Left ventricle myocardium superior (tissue), 1 donor: ENCODE measurements around the gene MSH5. TPM values are rescaled to one million over a fixed set of nuclear protein-coding genes. Genes with fewer than 3 reads are reported as not detected.
"Not testable (repeated sequence)": the region's sequence is repeated elsewhere in the genome, so short reads cannot be mapped to it uniquely, and the experiment has no call there.

Experiments
- ATAC-seq: fragments of 200-7000 bp; cut with Tn5 transposase; one replicate; pipeline ENCODE4 v1.9.1; 2020; ENCODE audit warnings: mild to moderate bottlenecking, moderate library complexity
- DNase-seq: peaks from one replicate; pipeline ENCODE4 v3.0.0-alpha.2; 2020
- intact Hi-C: fragments of 100-400 bp; cut with micrococcal nuclease; formaldehyde crosslinking; loops from one replicate; pipeline ENCODE4 v1.11.0; 2022
- total RNA-seq: library from RNA; stranded (reverse); fragmentation: NEBNext Ultra II Directional; extraction: Animal tissue kit (Norgen Biotek cat#: 25700); gene quantifications from one replicate; pipeline ENCODE4 v1.2.1, GENCODE V29; 2021
- donor health status: DM: no; HTN: yes; CAD: no; lungs with severe emphysema.

MSH5 gene
- total RNA-seq, 1 donor from 2014 or later = 1.3 TPM

DNA sequence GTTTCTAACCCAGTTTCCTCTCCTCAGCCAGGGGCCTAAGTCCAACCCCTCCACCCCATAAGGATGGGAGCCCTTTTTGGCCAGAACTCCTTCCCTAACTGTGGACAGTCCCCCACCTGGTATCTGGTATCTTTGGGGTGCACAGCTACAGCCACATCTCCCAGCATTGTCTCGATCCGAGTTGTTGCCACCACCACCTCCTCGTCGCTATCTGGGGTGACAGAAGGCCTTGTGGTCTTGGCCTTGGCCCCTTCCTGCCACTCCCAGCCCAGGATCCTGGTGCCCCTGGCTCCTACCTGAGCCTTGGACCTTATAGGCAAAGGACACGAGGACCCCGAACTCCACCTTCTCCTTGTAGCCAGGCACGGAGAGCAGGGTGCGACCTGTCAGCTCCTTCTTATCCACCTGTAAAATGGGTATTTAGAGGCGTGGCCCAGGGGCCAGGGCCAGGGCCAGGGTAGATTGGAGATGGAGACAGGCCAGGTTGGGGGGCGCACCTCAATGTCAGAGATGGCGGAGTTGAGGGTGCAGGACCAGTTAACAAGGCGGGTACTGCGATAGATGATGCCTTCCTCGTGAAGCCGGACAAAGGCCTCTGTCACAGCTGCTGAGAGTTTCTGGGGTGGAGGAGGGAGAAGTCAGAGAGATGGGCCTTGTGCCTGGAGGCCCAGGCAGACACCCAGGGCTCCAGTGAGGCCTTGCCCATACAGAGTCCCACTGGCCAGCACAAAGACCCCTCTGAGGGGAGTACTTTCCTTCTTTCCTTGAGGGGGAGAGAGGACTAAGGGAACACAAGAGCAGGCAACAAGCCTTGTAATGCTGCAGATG, 44.5 kb downstream of the MSH5 start:
- intact Hi-C loops = no loop called here
- DNase-seq (no peak), ATAC-seq (no peak)

DNA sequence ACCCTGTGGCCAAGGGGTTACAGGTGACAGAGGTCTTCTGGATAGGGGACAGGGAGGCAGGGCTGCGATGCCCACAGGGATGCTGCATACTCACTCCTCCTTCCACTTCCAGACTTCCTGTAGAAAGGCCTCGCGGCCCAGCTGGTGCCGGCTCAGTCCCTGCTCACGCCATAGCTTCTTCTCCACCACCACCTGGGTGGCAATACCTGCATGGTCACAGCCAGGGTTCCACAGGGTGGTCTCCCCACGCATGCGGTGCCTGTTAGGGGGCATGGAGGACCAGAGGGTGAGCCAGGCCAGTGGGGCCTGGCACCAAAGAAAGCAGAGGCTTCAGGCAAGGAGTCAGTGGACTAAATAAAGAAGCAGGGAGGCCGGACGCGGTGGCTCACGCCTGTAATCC, 45.7 kb downstream of the MSH5 start:
- DNase-seq (no peak), ATAC-seq (no peak)
- intact Hi-C loops = no loop called here

- ATAC-seq (no peak), DNase-seq (no peak)
- intact Hi-C loops = no loop called here
Observed at GRCh38 chr6:31791324-31792089, 51.7 kb downstream of the MSH5 start.

DNA sequence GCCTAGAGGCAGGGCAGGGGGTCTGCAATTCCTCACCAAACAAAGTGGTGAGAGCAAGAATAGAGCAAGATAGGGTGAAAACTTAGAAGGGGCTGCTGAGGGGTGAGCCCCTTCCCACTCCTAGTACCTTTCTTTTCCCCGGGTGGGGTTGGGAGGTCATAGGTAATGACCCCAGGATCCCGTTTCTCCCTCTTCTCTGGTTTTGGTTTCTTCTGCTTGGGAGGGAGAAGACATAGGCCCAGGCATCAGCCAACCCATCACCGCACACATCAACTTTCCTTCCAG, 52.2 kb downstream of the MSH5 start:
- ATAC-seq = no peak
- intact Hi-C loops = no loop called here
- no peak for DNase-seq

- ATAC-seq = no peak
- intact Hi-C loops = no loop called here
- DNase-seq = no peak
Observed at GRCh38 chr6:31792761-31793171, 53.0 kb downstream of the MSH5 start.

- intact Hi-C loops, DNase-seq, ATAC-seq: not testable (repeated sequence)
Observed at GRCh38 chr6:31793927-31794245, 54.1 kb downstream of the MSH5 start.

DNA sequence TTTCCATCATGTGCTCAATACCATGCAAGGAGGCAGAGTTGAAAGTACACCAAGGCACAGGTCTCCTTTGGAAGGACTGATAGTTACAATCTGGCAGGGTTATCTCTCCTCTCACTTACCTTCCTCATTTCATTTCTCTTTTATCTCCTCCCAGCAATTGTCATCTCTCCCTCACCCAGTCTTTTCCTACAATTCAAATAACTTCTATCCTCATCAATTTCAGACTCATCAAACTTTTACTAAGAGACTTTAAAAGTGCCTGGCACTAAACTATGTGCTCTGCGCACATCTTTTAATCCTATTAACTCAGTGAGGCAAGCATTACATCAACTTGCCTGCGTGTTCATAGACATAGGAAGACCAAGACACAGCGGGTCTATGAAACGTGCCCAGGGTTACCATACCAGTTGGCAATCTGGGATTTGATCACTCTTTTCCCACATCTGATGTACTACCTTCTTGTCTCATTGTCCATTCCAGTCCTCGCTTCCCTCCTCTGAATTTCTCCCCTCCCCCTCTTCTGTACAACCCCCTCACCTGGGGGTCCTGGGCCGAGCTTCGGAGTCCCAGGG, 54.6 kb downstream of the MSH5 start:
- intact Hi-C loops = no loop called here
- peak; percentile 7 for DNase-seq
- no peak for ATAC-seq

- intact Hi-C loops = no loop called here
- ATAC-seq = peak; percentile 9
- DNase-seq = peak; percentile 33
Observed at GRCh38 chr6:31794866-31795615, 55.2 kb downstream of the MSH5 start.

DNA sequence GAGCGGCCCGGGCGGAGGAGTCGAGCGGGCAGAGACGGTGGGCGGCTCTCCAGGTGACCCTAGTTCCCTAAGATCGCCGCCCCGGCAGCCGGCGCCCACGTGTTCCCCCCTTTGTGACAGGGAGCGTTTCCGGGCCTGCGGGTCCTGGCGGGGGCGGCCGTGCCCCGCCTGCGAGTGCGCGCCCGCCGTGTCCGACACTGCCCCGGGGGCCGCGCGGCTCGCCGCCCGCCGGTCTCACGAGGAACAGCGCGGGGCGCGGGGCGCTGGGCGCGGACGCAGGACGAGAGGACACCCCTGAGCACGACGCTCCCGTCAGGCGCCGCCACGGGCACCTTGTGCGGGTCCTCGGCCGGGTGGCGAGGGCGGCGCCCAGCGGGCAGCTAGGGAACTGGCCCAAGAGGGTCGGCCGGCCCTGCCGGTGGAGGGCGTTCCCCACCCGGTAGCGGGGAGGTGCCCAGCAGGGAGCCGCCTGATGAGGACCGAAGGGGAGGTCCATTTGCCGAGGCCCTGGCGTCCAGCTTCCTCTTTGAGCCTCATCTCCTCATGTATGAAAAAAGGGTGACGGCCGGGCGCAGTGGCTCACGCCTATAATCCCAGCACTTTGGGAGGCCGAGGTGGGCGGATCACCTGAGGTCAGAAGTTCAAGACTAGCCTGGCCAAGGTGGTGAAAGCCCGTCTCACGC, 56.0 kb downstream of the MSH5 start, which contains the start of gene VARS1:
Gene VARS1, minus strand, starts transcription at position 137 of the 683 bp plus-strand sequence. CDS start 535 bp downstream, outside the sequence.
- peak; percentile 96 for ATAC-seq

GRCh38 chr6:31796993-31797385, 57.2 kb downstream of the MSH5 start:
- no peak for DNase-seq
- intact Hi-C loops = no loop called here
- no peak for ATAC-seq

More for the DNA sequence above, 56.0 kb downstream of the MSH5 start, which contains the start of gene VARS1:
- intact Hi-C loops = no loop called here
- peak; percentile 96 for DNase-seq

DNA sequence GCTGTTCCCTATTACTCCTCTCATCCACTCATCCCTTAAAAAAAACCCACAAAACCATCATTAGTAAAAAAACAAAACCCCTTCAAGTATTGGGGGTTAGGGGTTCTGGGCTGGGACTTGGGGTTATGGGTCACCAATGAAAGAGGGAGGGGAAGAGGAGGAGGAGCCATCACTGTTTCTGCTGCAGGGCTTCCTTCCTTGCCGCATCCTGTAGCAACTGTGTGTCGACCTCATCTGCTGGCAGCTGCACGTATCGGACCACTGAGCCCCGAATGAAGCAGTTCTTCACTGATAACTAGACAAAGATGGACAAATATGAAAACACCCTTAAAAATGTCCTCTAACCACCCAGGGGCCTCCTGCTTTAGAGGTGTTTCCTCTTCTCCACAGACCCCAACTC, 57.8 kb downstream of the MSH5 start:
- DNase-seq (no peak), ATAC-seq (no peak)
- intact Hi-C loops = no loop called here

- DNase-seq (no peak), ATAC-seq (no peak)
- intact Hi-C loops = no loop called here
Observed at GRCh38 chr6:31799781-31800180, 60.0 kb downstream of the MSH5 start.

DNA sequence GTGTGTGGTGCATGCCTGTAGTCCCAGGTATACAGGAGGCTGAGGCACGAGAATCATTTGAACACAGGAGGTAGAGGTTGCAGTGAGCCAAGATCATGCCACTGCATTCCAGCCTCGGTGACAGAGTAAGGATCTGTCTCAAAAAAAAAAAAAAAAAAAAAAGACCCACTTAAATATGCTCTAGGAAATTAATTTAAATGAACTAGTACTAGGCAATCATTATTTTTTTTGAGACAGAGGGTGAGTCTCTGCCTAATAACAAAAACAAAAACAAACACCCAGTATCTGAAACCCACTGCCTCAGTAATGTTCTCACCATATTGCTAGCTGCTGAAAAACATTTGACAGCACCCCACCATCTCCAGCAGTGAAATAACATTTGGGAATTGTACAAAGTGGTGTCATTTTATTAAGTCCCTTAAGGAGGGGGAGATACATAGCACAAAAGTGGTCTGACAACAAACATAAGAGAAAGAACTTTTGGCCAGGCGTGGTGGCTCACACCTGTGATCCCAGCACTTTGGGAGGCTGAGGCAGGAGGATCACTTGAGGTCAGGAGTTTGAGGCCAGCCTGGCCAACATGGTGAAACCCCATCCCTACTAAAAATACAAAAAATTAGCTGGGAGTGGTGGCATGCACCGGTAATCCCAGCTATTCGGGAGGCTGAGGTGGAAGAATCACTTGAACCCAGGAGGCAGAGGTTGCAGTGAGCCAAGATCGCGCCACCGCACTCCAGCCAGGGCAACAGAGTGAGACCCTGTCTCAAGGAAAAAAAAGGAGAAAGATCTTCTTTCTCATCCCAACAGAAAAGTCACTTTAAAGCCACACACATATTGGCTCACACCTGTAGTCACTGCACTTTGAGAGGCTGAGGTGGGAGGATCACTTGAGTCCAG, 61.5 kb downstream of the MSH5 start:
- intact Hi-C loops, ATAC-seq, DNase-seq: not testable (repeated sequence)

- ATAC-seq (peak; percentile 2), DNase-seq (no peak)
- intact Hi-C loops = no loop called here
Observed at GRCh38 chr6:31805939-31806469, 66.2 kb downstream of the MSH5 start.

DNA sequence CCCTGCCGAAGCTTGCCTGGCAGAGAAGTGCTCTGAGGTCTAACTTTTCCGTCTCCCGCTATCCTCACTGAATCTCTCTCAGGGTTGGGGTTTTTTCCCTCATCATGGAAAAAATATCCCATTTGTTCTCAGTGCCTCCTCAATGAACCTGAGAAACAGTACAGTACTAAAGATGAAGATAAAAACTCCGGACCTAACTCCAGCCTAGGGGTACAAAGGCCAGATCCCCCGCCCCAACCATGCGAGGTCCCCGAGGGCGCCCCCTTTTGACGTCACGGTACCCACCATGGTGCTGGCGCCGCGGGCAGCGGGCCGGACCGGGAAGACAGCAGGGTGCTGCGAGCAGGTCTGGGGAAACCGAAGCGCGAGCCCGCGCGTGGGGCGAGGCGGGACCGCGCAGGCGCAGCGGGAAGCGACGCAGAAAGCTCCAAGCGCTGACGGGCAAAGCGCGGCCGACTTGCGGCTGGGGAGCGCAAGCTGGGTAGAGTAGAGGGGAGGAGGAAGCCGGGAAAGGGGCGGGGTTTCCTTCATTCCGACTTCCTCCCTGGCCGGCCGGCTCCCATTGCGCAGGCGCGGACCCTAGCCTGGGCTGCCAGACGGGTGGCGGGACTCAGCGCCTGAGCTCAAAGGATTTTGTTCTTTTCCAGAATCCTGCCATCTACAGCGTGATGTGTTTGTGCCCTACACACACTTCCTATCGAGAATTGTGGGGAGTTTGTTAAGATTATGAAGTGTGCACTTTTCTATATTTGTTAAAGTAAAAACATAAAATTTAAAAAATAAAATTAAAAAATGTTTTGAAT, 66.9 kb downstream of the MSH5 start, which contains the start of gene LSM2:
Gene LSM2, minus strand, starts transcription at position 497 of the 803 bp plus-strand sequence. Its CDS starts 209 bp downstream, at position 288.
- peak; percentile 98 for DNase-seq
- intact Hi-C loops = no loop called here
- ATAC-seq = peak; percentile 99

GRCh38 chr6:31808599-31808998, 68.8 kb downstream of the MSH5 start:
- DNase-seq, ATAC-seq, intact Hi-C loops: not testable (repeated sequence)

GRCh38 chr6:31811645-31812044, 71.8 kb downstream of the MSH5 start:
- intact Hi-C loops = no loop called here
- peak; percentile 27 for DNase-seq
- no peak for ATAC-seq
